ENCODE data around the gene ACTRT2. TPM values are rescaled to one million over a fixed set of nuclear protein-coding genes. Genes with fewer than 3 reads are reported as not detected.

ACTRT2 gene
- total and polyA plus RNA-seq, 2 donors (not counting 3 experiments of a cell fraction or from before 2014, with no cell fraction given), result not detected

- Histone ChIP-seq H3K4me2 (ENCODE audit: insufficient read depth, low read length) (no peak overlapping the region), H3K9ac (replicated peaks; ENCODE audit: extremely low read depth, insufficient read depth, low read length) (no peak overlapping the region), H3K27ac (ENCODE audit: insufficient read depth, low read depth, low read length) (no peak overlapping the region), H3K36me3 (ENCODE audit: control insufficient read depth in 2 of 2, extremely low read depth in 1 of 2, insufficient read depth in 2 of 2, low read length in 2 of 2) (no peaks in the 10 kb centered on the region), H4K20me1 (replicated peaks; ENCODE audit: control insufficient read depth, extremely low read depth, insufficient read depth, low read length) (no peaks in the 10 kb centered on the region), H3K79me2 (ENCODE audit: control insufficient read depth, insufficient read depth, low read length) (no peaks in the 10 kb centered on the region), H3K27me3 (ENCODE audit: control insufficient read depth in 2 of 2, insufficient read depth in 2 of 2, low read length in 2 of 2) (no peaks in the 10 kb centered on the region), H3K9me1 (replicated peaks; ENCODE audit: control insufficient read depth, extremely low read depth, insufficient read depth, low read length) (no peaks in the 10 kb centered on the region), H2AFZ (ENCODE audit: low read depth, low read length) (no peak overlapping the region), H3K4me1 (ENCODE audit: control insufficient read depth, extremely low read depth, insufficient read depth, low read length) (no peaks in the 10 kb centered on the region), H3K9me3 (replicated peaks; ENCODE audit: control insufficient read depth, insufficient read depth, low read length) (peaks cover 4% of the 10 kb centered on the region), H3K4me3 (replicated peaks in 1 of 3; ENCODE audit: insufficient read depth in 1 of 3, low read depth in 1 of 3, low read length in 3 of 3) (no peak overlapping the region)
- FAIRE-seq (no peak), DNase-seq (ENCODE audit: low read depth, low spot score) (no peak)
- ChIA-PET POLR2A (no interaction called here), CTCF (no interaction called here)
- BruUV-seq (replicated peaks), result no TSS peak
- intact Hi-C loops (cut with micrococcal nuclease), result no loop called here
- dilution Hi-C loops (cut with MboI; ENCODE audit: extremely low pct_ligation_motif_present, low sequenced_read_pairs), result no loop called here
- TF ChIP-seq FOS (IDR thresholded peaks at IDR 0.05; ENCODE audit: borderline replicate concordance, insufficient read depth, low read length), result no peak
- no peak for TF ChIP-seq MYC (IDR thresholded peaks at IDR 0.05; ENCODE audit: low read depth, low read length)
- TF ChIP-seq POLR2AphosphoS5 (IDR thresholded peaks at IDR 0.05; ENCODE audit: insufficient read depth, low read depth, low read length), result no peak
- TF ChIP-seq GATA2 (IDR thresholded peaks at IDR 0.05; ENCODE audit: insufficient read depth, insufficient read length, low read depth, low read length), result no peak
- TF ChIP-seq EZH2 (IDR thresholded peaks at IDR 0.05; ENCODE audit: borderline replicate concordance, low read depth, low read length, severe bottlenecking), result no peak
- TF ChIP-seq CTCF (IDR thresholded peaks at IDR 0.05; ENCODE audit: extremely low read depth in 1 of 2, insufficient read depth in 1 of 2, low read depth in 1 of 2, low read length in 2 of 2), result no peak
- TF ChIP-seq MAX (IDR thresholded peaks at IDR 0.05; ENCODE audit: insufficient read depth, insufficient read length), result no peak
- TF ChIP-seq POLR2A (IDR thresholded peaks at IDR 0.05; ENCODE audit: low read depth, low read length), result no peak
- no peak for TF ChIP-seq JUN (IDR thresholded peaks at IDR 0.05; ENCODE audit: borderline replicate concordance, insufficient read depth, insufficient read length, low read depth)
Observed at GRCh38 chr1:3029481-3029961, 8.3 kb downstream of the ACTRT2 start.

Data from endothelial cell of umbilical vein (primary cell).